RPMI8226 (cell line): Measurements from ENCODE around the gene CWC27.
"Not testable (repeated sequence)": the region's sequence is repeated elsewhere in the genome, so short reads cannot be mapped to it uniquely, and the experiment has no call there.

Experiments
- DNase-seq: peaks from one replicate; pipeline ENCODE4 v3.0.0-alpha.2; 2015

CWC27 gene

GRCh38 chr5:64789457-64789856 is 20.7 kb downstream of the CWC27 start:
- no peak for DNase-seq

GRCh38 chr5:64790210-64790609 is 21.5 kb downstream of the CWC27 start:
- no peak for DNase-seq

- DNase-seq, result no peak
Observed at GRCh38 chr5:64792469-64792868, 23.7 kb downstream of the CWC27 start.

- no peak for DNase-seq
Observed at GRCh38 chr5:64794053-64794770, 25.5 kb downstream of the CWC27 start.

GRCh38 chr5:64796301-64796700 is 27.6 kb downstream of the CWC27 start:
- DNase-seq, result no peak

- DNase-seq, result no peak
Observed at GRCh38 chr5:64800926-64801325, 32.2 kb downstream of the CWC27 start.

GRCh38 chr5:64806537-64806936 is 37.8 kb downstream of the CWC27 start:
- DNase-seq, result no peak

GRCh38 chr5:64807520-64807919 is 38.8 kb downstream of the CWC27 start:
- no peak for DNase-seq

GRCh38 chr5:64811050-64811640 is 42.4 kb downstream of the CWC27 start:
- peak; percentile 51 for DNase-seq

- no peak for DNase-seq
Observed at GRCh38 chr5:64814073-64814472, 45.3 kb downstream of the CWC27 start.

- DNase-seq, result no peak
Observed at GRCh38 chr5:64818245-64818644, 49.5 kb downstream of the CWC27 start.

GRCh38 chr5:64819345-64819744 is 50.6 kb downstream of the CWC27 start:
- DNase-seq, result not testable (repeated sequence)

- DNase-seq, result no peak
Observed at GRCh38 chr5:64822320-64822719, 53.6 kb downstream of the CWC27 start.

GRCh38 chr5:64826541-64826940 is 57.8 kb downstream of the CWC27 start:
- DNase-seq, result no peak

GRCh38 chr5:64827703-64828102 is 59.0 kb downstream of the CWC27 start:
- no peak for DNase-seq

GRCh38 chr5:64830650-64831049 is 61.9 kb downstream of the CWC27 start:
- not testable (repeated sequence) for DNase-seq

GRCh38 chr5:64831996-64832395 is 63.3 kb downstream of the CWC27 start:
- DNase-seq, result no peak

- no peak for DNase-seq
Observed at GRCh38 chr5:64834037-64834436, 65.3 kb downstream of the CWC27 start.

- DNase-seq, result no peak
Observed at GRCh38 chr5:64834611-64835010, 65.9 kb downstream of the CWC27 start.

GRCh38 chr5:64835266-64835665 is 66.5 kb downstream of the CWC27 start:
- DNase-seq, result no peak

- no peak for DNase-seq
Observed at GRCh38 chr5:64836190-64836755, 67.5 kb downstream of the CWC27 start.

GRCh38 chr5:64836786-64837185 is 68.1 kb downstream of the CWC27 start:
- no peak for DNase-seq

GRCh38 chr5:64838376-64838775 is 69.6 kb downstream of the CWC27 start:
- DNase-seq, result no peak

- DNase-seq, result no peak
Observed at GRCh38 chr5:64838803-64839202, 70.1 kb downstream of the CWC27 start.

- DNase-seq, result no peak
Observed at GRCh38 chr5:64839936-64840335, 71.2 kb downstream of the CWC27 start.
